HL-60/S4 treated with retinoic acid at 250 ng/mL for 4 days and 3 days (cell line): Measurements from ENCODE around the gene TSHZ3.

Experiments
- in situ Hi-C: fragments of 300-500 bp; cut with MboI; formaldehyde crosslinking; loops from 2 replicates; pipeline ENCODE4 v1.7.0; 2022; ENCODE audit warnings: low sequenced_read_pairs

TSHZ3 gene

GRCh38 chr19:31253526-31254179, 95.6 kb downstream of the TSHZ3 start:
- in situ Hi-C loops: no loop called here

- in situ Hi-C loops: no loop called here
Observed at GRCh38 chr19:31252441-31252840, 96.8 kb downstream of the TSHZ3 start.

GRCh38 chr19:31249217-31249616, 100.0 kb downstream of the TSHZ3 start:
- in situ Hi-C loops: no loop called here

GRCh38 chr19:31235806-31236205, 113.4 kb downstream of the TSHZ3 start:
- in situ Hi-C loops: no loop called here

GRCh38 chr19:31233295-31233800, 115.9 kb downstream of the TSHZ3 start:
- in situ Hi-C loops: no loop called here

GRCh38 chr19:31232871-31233270, 116.4 kb downstream of the TSHZ3 start:
- in situ Hi-C loops: no loop called here

- in situ Hi-C loops: no loop called here
Observed at GRCh38 chr19:31232180-31232579, 117.1 kb downstream of the TSHZ3 start.

- in situ Hi-C loops: no loop called here
Observed at GRCh38 chr19:31231237-31231636, 118.0 kb downstream of the TSHZ3 start.

- in situ Hi-C loops: no loop called here
Observed at GRCh38 chr19:31226151-31226935, 122.9 kb downstream of the TSHZ3 start.
